ENCODE data around the gene PODNL1. TPM values are rescaled to one million over a fixed set of nuclear protein-coding genes. Genes with fewer than 3 reads are reported as not detected.
A peak's percentile ranks its signal among the peaks of the same experiment; 100 is the strongest.

PODNL1 gene
- total RNA-seq, 2 donors from 2014 or later, result 0.50 to 9.1 TPM

GRCh38 chr19:13905634-13906520 lies 32.3 kb downstream of the PODNL1 start, which contains the start of the genes BRME1 and CC2D1A:
BRME1 (minus strand) TSS chr19:13906117; CDS start chr19:13904892, 1,225 bp downstream.
CC2D1A (plus strand) TSS chr19:13906201; CDS start chr19:13906442, 241 bp downstream.
- peak within 1 kb of the TSS; percentile 80 to 82 for H3K27ac ChIP-seq
- intact Hi-C loops (cut with DNase I), result no loop called here
- 8% methylated on average over 76 of the region's 86 CpGs for WGBS
- H3K4me3 ChIP-seq, result peak within 1 kb of the TSS; percentile 85 to 94
- H3K36me3 ChIP-seq, result peaks cover 0 to 2% of the 10 kb centered on the region in 2 donors
- H3K9me3 ChIP-seq, result no peaks in the 10 kb centered on the region
- H3K27me3 ChIP-seq (replicated peaks; ENCODE audit: insufficient read depth), result no peaks in the 10 kb centered on the region
- peak; percentile 90 for DNase-seq (ENCODE audit: low spot score)
- TF ChIP-seq CTCF (IDR thresholded peaks at IDR 0.05), result peak in 2 of 4 experiments; percentile 18 to 41
- TF ChIP-seq POLR2AphosphoS5 (IDR thresholded peaks at IDR 0.05), result peak; percentile 89
- TF ChIP-seq POLR2A (IDR thresholded peaks at IDR 0.05), result peak; percentile 69
- no peaks in the 10 kb centered on the region for H3K4me1 ChIP-seq (replicated peaks)

- Histone ChIP-seq H3K27me3 (replicated peaks; ENCODE audit: insufficient read depth) (no peaks in the 10 kb centered on the region), H3K4me3 (no peak overlapping the region), H3K36me3 (no peaks in the 10 kb centered on the region), H3K4me1 (replicated peaks) (no peaks in the 10 kb centered on the region), H3K9me3 (no peaks in the 10 kb centered on the region), H3K27ac (no peak overlapping the region)
- intact Hi-C loops (cut with DNase I), result no loop called here
- TF ChIP-seq POLR2A (IDR thresholded peaks at IDR 0.05) (no peak), POLR2AphosphoS5 (IDR thresholded peaks at IDR 0.05) (no peak), CTCF (IDR thresholded peaks at IDR 0.05) (no peak)
- no peak for DNase-seq (ENCODE audit: low spot score)
- 84% methylated on average over 4 of the region's 4 CpGs for WGBS
Observed at GRCh38 chr19:13902993-13903555, 35.1 kb downstream of the PODNL1 start.

- Histone ChIP-seq H3K36me3 (no peaks in the 10 kb centered on the region), H3K27ac (no peak overlapping the region), H3K4me1 (replicated peaks) (no peaks in the 10 kb centered on the region), H3K27me3 (replicated peaks; ENCODE audit: insufficient read depth) (no peaks in the 10 kb centered on the region), H3K9me3 (no peaks in the 10 kb centered on the region), H3K4me3 (no peak overlapping the region)
- intact Hi-C loops (cut with DNase I), result no loop called here
- WGBS, result 68% methylated on average over 5 of the region's 5 CpGs
- TF ChIP-seq POLR2AphosphoS5 (IDR thresholded peaks at IDR 0.05) (no peak), POLR2A (IDR thresholded peaks at IDR 0.05) (no peak), CTCF (IDR thresholded peaks at IDR 0.05) (no peak)
- DNase-seq (ENCODE audit: low spot score), result no peak
Observed at GRCh38 chr19:13899912-13900584, 38.2 kb downstream of the PODNL1 start.

GRCh38 chr19:13899393-13899792 lies 38.8 kb downstream of the PODNL1 start:
- intact Hi-C loops (cut with DNase I), result no loop called here

More at GRCh38 chr19:13899393-13899792, 38.8 kb downstream of the PODNL1 start:
- DNase-seq (ENCODE audit: low spot score), result no peak
- TF ChIP-seq POLR2A (IDR thresholded peaks at IDR 0.05), result no peak
- no peak for TF ChIP-seq POLR2AphosphoS5 (IDR thresholded peaks at IDR 0.05)
- TF ChIP-seq CTCF (IDR thresholded peaks at IDR 0.05), result no peak
- no peaks in the 10 kb centered on the region for H3K4me1 ChIP-seq (replicated peaks)
- H3K4me3 ChIP-seq, result no peak overlapping the region
- WGBS, result 55% methylated on average over 10 of the region's 10 CpGs
- H3K36me3 ChIP-seq, result no peaks in the 10 kb centered on the region
- H3K9me3 ChIP-seq, result no peaks in the 10 kb centered on the region
- H3K27ac ChIP-seq, result no peak overlapping the region
- H3K27me3 ChIP-seq (replicated peaks; ENCODE audit: insufficient read depth), result no peaks in the 10 kb centered on the region

All from prostate gland (tissue), 2 donors.